ENCODE data around the gene NIN. TPM values are rescaled to one million over a fixed set of nuclear protein-coding genes. Genes with fewer than 3 reads are reported as not detected.

The NIN gene
- polyA plus RNA-seq, 1 experiment = 26.9 TPM

DNA sequence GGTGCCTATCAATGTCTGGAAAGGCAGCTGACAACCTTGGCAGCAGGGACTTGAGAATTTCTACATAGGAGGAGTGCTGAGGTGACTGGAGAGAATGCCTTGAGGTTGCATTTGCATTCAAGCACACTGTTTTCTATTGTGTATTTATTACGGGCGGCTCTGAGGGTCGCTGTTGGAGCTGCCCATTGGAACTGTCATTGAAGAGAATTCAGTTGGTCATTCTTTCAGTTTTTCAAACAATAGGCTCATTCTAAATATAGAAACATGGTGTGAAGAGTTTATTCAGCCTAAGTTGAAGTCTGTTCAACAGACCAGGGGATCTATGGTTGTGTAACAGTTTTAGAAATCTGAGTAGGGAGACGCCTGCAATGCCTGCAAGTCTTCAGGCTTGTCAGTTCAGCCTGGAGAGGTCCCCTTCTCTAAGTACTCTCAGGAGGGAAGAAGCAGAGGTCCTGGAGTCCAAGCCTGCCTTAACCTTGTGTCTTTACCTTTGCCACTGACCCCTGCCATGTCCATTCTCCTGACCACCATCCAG is 31.1 kb upstream of the NIN start:
- POLR2A ChIA-PET = no interaction called here
- TF ChIP-seq CTCF (IDR thresholded peaks at IDR 0.05; ENCODE audit: low read depth, low read length) = no peak
- no peak overlapping the region for H3K27ac ChIP-seq (ENCODE audit: low read depth, low read length)
- no peaks in the 10 kb centered on the region for H3K9me3 ChIP-seq (ENCODE audit: control insufficient read depth, insufficient read depth, low read length)
- H3K4me3 ChIP-seq (ENCODE audit: low read depth, low read length) = no peak overlapping the region
- DNase-seq (ENCODE audit: low read depth, low spot score) = no peak
- CTCF ChIA-PET = interaction anchor here (0.6 to 4.8 kb wide), 7 partner anchors 15 to 547 kb away, joined by 3 to 51 read pairs (median 5); partner anchors contain the start of gene NIN
- no peaks in the 10 kb centered on the region for H3K27me3 ChIP-seq (ENCODE audit: control insufficient read depth, insufficient read depth, low read length)

GRCh38 chr14:50860478-50861086 is 29.6 kb upstream of the NIN start:
- H3K4me3 ChIP-seq (ENCODE audit: low read depth, low read length) = peak overlapping the region; percentile 56
- POLR2A ChIA-PET = interaction anchor here (0.7 to 1.0 kb wide), 5 partner anchors 14 to 1092 kb away, joined by 3 to 6 read pairs (median 4); no protein-coding TSS in a partner anchor

GRCh38 chr14:50859296-50859624 is 28.3 kb upstream of the NIN start:
- Histone ChIP-seq H3K4me3 (ENCODE audit: low read depth, low read length) (peak overlapping the region; percentile 56; the same call in 1 of the 2 replicates), H3K27me3 (ENCODE audit: control insufficient read depth, insufficient read depth, low read length) (no peaks in the 10 kb centered on the region), H3K27ac (ENCODE audit: low read depth, low read length) (peak overlapping the region; percentile 25), H3K9me3 (ENCODE audit: control insufficient read depth, insufficient read depth, low read length) (no peaks in the 10 kb centered on the region)
- TF ChIP-seq CTCF (IDR thresholded peaks at IDR 0.05; ENCODE audit: low read depth, low read length) = no peak
- CTCF ChIA-PET = interaction anchor here (0.6 to 4.8 kb wide), 13 partner anchors 8 to 421 kb away, joined by 3 to 60 read pairs (median 9); partner anchors contain the start of gene ATL1
- POLR2A ChIA-PET = interaction anchor here (0.9 kb wide), 1 partner anchor 57 kb away, joined by 3 read pairs; no protein-coding TSS in a partner anchor
- no peak for DNase-seq (ENCODE audit: low read depth, low spot score)

More at GRCh38 chr14:50860478-50861086, 29.6 kb upstream of the NIN start:
- peak; percentile 74 for TF ChIP-seq CTCF (IDR thresholded peaks at IDR 0.05; ENCODE audit: low read depth, low read length)
- Histone ChIP-seq H3K9me3 (ENCODE audit: control insufficient read depth, insufficient read depth, low read length) (no peaks in the 10 kb centered on the region), H3K27ac (ENCODE audit: low read depth, low read length) (no peak overlapping the region), H3K27me3 (ENCODE audit: control insufficient read depth, insufficient read depth, low read length) (no peaks in the 10 kb centered on the region)
- DNase-seq (ENCODE audit: low read depth, low spot score) = peak; percentile 61
- CTCF ChIA-PET = interaction anchor here (0.5 to 4.8 kb wide), 86 partner anchors 9 to 985 kb away, joined by 3 to 60 read pairs (median 4); partner anchors contain the start of genes ABHD12B, ATL1, NIN and PYGL

GRCh38 chr14:50856660-50857059 is 25.7 kb upstream of the NIN start:
- no peak overlapping the region for H3K27ac ChIP-seq (ENCODE audit: low read depth, low read length)
- ChIA-PET CTCF (interaction anchor here (0.7 to 2.2 kb wide), 5 partner anchors 11 to 1200 kb away, joined by 3 to 5 read pairs (median 3); no protein-coding TSS in a partner anchor), POLR2A (interaction anchor here (0.6 kb wide), 1 partner anchor 8 kb away, joined by 4 read pairs; no protein-coding TSS in a partner anchor)
- no peak for DNase-seq (ENCODE audit: low read depth, low spot score)
- H3K9me3 ChIP-seq (ENCODE audit: control insufficient read depth, insufficient read depth, low read length) = no peaks in the 10 kb centered on the region
- no peak overlapping the region for H3K4me3 ChIP-seq (ENCODE audit: low read depth, low read length)
- TF ChIP-seq CTCF (IDR thresholded peaks at IDR 0.05; ENCODE audit: low read depth, low read length) = no peak
- H3K27me3 ChIP-seq (ENCODE audit: control insufficient read depth, insufficient read depth, low read length) = no peaks in the 10 kb centered on the region

DNA sequence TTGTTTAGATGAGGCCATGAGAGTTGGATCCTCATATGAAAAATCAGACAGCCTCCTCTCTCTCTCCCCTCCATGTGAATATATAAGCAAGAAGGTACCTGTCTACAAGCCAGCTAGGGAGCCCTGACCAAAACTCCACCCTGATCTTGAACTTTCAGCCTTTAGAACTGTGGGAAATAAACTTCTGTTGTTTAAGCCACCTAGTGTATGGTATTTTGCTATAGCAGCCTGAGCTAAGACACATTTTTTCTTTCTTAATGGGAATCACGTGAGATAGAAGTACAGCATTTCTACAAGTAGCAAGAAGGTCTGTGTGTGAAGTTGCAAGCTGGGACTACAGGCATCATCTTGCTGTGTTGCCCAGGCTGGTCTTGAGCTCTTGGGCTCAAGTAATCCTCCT is 24.6 kb upstream of the NIN start:
- ChIA-PET CTCF (interaction anchor here (0.8 to 1.1 kb wide), 3 partner anchors 10 to 68 kb away, joined by 3 read pairs; no protein-coding TSS in a partner anchor), POLR2A (no interaction called here)
- no peak overlapping the region for H3K4me3 ChIP-seq (ENCODE audit: low read depth, low read length)
- DNase-seq (ENCODE audit: low read depth, low spot score) = no peak
- no peaks in the 10 kb centered on the region for H3K9me3 ChIP-seq (ENCODE audit: control insufficient read depth, insufficient read depth, low read length)
- no peaks in the 10 kb centered on the region for H3K27me3 ChIP-seq (ENCODE audit: control insufficient read depth, insufficient read depth, low read length)
- peak; percentile 31 for TF ChIP-seq CTCF (IDR thresholded peaks at IDR 0.05; ENCODE audit: low read depth, low read length)
- no peak overlapping the region for H3K27ac ChIP-seq (ENCODE audit: low read depth, low read length)
